Measurements from ENCODE around the gene GFOD2.

The GFOD2 gene

DNA sequence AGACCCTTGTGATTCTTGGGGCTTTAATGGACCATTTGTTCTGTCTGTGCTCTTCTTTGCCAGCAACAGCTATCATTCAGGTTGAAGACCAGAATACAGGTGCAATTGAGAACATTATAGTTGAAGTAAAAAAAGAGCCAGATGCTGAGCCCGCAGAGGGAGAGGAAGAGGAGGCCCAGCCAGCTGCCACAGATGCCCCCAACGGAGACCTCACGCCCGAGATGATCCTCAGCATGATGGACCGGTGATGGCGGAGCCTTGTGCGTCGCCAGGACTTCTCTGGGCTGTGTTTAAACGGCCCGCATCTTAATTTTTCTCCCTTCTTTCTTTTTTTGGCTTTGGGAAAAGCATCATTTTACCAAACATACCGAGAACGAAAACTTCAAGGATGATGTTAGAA lies 81.5 kb downstream of the GFOD2 start:
- DNase-seq (ENCODE audit: low read depth) = no peak

DNA sequence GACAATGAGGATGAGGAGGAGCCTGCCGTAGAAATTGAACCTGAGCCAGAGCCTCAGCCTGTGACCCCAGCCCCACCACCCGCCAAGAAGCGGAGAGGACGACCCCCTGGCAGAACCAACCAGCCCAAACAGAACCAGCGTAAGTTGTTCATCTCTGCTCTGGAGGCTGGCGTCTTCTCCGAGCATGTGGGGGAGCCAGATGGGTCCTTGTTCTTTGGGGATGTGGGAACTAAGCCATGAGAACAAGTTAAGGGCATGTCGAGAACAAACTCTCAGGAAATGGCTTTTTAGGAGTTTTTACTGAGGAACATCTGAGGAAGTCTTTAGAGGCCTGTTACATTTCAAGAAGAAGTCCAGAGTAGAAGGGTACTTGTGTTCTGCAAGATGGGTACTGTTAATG lies 82.4 kb downstream of the GFOD2 start:
- no peak for DNase-seq (ENCODE audit: low read depth)

DNA sequence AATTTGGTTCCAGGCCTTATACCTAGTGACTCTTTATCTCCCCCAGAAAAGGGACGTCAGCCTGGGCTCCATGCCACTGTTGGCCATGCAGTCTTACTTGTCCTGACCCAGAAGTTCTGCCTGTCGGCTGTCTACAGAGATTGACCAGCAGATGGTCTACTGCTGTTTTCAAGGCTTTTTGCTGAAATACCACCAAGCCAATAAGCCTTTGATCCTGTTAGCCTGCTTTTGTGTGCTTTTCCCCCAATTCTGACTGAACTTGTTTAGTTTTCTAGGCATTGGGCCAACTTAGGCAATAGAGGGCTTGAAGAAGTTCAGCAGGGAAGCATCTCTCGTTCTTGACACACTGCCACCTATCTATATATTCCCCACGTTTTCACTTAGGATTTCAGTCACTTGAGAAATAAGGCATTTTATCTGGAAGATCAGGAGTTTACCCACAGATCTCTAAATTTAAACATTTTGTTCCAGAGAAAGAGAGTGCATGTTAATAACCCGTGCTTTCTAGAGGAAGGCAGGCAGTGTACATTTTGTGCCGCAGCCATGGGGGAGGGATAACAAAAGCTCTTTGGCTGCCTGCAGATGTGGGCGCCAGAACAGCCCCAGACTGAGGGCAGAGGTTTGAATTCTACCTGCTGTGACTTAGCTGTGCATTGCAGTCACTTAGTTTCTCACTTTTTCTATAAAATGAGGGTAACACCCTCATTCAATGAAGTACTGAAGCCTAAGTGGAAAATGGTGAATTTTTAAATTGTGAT lies 86.5 kb downstream of the GFOD2 start:
- DNase-seq (ENCODE audit: low read depth) = no peak

DNA sequence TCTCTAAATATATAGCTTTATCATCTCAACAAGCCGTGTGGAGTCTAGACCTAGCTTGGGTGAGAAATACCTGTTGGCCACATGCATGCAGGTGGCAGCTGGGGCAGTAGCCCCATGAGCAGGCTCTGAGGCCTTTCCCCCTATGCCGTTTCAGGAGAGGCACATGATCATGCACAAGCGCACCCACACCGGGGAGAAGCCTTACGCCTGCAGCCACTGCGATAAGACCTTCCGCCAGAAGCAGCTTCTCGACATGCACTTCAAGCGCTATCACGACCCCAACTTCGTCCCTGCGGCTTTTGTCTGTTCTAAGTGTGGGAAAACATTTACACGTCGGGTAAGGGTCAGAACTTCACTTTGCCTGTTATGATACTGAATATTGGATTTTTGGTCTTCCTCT lies 90.9 kb downstream of the GFOD2 start:
- no peak for DNase-seq (ENCODE audit: low read depth)
